Activated CD4-positive, alpha-beta T cell treated with anti-CD3 and anti-CD28 coated beads, Interleukin-2, amount 10 ng/mL, durations not matched to agents 7 days and 5 days (primary cell): Measurements from ENCODE around the gene EIF3F. TPM values are rescaled to one million over a fixed set of nuclear protein-coding genes. Genes with fewer than 3 reads are reported as not detected.

Experiments
- CTCF ChIA-PET: fragments of 350-600 bp; sonication (Branson Sonifier 250); formaldehyde crosslinking; loops from one replicate; lab custom pipeline; 2021; ENCODE audit warnings: antibody characterized with exemption; lab: Charles Lee
- POLR2A ChIA-PET: fragments of 350-600 bp; sonication (Branson Sonifier 250); formaldehyde crosslinking; loops from one replicate; lab custom pipeline; 2021; ENCODE audit warnings: antibody characterized with exemption; lab: Charles Lee
- DNase-seq: peaks from one replicate; pipeline ENCODE4 v3.0.0-alpha.2; 2020
- H3K27ac Mint-ChIP-seq: one replicate; pipeline ENCODE4 v1.8.0; 2021; ENCODE audit warnings: mild to moderate bottlenecking, moderate library complexity, mixed read lengths
- H3K27me3 Mint-ChIP-seq: one replicate; pipeline ENCODE4 v1.8.0; 2021; ENCODE audit warnings: mixed read lengths
- H3K36me3 Mint-ChIP-seq: one replicate; pipeline ENCODE4 v1.8.0; 2021; ENCODE audit warnings: low read depth, mixed read lengths
- H3K4me1 Mint-ChIP-seq: one replicate; pipeline ENCODE4 v1.8.0; 2021; ENCODE audit warnings: mixed read lengths
- H3K4me3 Mint-ChIP-seq: one replicate; pipeline ENCODE4 v1.8.0; 2021; ENCODE audit warnings: mild to moderate bottlenecking, moderate library complexity, mixed read lengths
- H3K9me3 Mint-ChIP-seq: one replicate; pipeline ENCODE4 v1.8.0; 2021; ENCODE audit warnings: mixed read lengths
- total RNA-seq, 2 experiments: library from RNA; stranded (reverse); gene quantifications; one replicate each; pipeline ENCODE4 v1.2.3, GENCODE V29; 2021

Gene EIF3F
- total RNA-seq, 2 experiments from 2014 or later: 256 to 262 TPM

DNA sequence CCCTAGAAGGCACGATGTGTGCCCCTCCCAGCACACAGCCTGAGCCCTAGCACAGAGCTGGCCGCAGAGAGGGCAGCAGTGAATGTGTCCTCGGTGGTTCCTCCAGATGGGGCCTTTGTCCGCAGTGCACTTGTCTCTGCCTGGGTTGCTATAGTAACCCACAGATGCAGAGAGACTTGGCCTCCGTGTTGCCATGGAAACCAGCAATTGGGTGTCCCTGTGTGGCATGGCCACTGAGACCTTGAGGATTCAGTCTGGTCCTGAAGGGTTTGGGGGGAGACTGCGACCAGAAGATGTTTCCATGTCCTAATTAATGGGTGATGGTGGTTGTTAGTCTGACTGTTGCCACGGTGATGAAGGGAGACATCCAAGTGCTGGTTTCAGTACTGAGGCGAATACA, 51.3 kb downstream of the EIF3F start:
- CTCF ChIA-PET: no interaction called here
- H3K27ac Mint-ChIP-seq: no peak overlapping the region
- H3K9me3 Mint-ChIP-seq: no peaks in the 10 kb centered on the region
- H3K27me3 Mint-ChIP-seq: peaks cover 10% of the 10 kb centered on the region
- no peak overlapping the region for H3K4me3 Mint-ChIP-seq
- POLR2A ChIA-PET: no interaction called here
- no peak for DNase-seq
- H3K4me1 Mint-ChIP-seq: no peaks in the 10 kb centered on the region
- H3K36me3 Mint-ChIP-seq: no peaks in the 10 kb centered on the region

DNA sequence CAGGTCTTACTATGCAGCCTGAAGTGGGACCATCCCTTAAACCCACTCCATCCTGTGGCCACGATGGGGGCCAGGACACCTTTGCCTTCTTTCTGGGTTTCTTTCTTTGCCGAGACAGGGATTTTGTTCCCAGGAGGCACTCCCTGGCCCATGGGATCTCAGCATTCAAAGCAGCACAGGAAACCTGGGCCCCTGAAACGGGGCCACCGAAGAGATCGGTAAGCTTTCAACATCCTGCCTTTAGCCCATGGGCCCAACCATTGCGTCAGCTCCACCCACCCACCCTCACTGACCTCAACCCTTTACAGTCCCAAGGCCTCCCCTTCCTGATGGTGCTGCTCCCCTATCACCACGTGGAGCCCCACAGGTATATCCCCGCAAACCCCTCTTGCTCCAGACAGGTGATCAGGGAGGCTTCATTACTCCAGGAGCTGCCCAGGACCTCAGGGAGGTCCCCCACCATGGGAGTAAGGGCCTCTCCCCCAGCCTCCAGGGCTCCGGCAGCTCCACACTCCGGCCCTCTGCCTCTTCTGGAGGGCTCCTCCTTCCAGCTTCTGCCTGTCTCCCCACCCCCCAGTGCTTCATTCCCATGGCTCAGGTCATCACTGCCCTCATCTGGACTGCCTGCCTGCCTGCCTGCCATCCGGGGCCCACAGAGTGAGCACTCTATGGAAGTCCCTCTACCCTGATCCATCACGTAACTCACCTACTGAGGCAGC, 51.8 kb downstream of the EIF3F start:
- H3K4me1 Mint-ChIP-seq: no peaks in the 10 kb centered on the region
- no peaks in the 10 kb centered on the region for H3K9me3 Mint-ChIP-seq
- DNase-seq: no peak
- H3K36me3 Mint-ChIP-seq: no peaks in the 10 kb centered on the region
- no peak overlapping the region for H3K27ac Mint-ChIP-seq
- ChIA-PET CTCF (no interaction called here), POLR2A (no interaction called here)
- peaks cover 14% of the 10 kb centered on the region for H3K27me3 Mint-ChIP-seq
- H3K4me3 Mint-ChIP-seq: no peak overlapping the region

DNA sequence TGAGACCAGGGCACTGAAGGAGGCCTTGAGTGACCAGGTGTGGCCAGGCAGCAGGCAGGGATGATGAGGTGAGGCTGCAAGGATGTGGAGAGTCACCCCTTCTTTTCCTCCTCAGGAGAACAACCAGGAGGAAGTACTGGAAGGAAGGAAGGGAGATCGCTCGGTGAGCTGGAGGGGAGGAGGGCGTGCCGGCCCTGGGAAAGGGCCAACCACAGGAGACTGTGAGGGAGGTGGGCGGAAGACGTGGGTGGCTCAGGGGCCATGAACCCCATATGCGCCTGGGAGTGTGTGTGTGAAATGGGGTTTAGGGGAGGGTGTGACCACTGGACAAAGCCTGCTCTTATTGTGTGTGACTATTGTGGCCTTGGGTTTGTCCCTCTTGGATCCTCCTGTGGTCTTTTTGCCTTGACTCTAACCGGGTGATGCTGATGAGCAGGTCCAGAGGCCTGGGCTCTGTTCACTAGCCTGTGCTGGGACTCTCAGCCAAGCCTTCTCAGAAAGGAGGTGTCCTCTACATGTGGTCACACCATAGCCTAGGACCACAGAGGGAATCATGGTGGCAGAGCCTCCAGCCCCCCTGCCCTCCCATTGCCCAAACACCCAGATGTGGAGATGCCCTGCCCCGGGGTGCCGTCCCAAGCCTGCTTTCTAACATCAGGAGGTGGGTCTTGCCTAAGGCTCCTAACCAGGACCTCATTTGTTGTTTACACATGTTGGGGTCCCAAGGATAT, 52.6 kb downstream of the EIF3F start:
- Mint-ChIP-seq H3K9me3 (no peaks in the 10 kb centered on the region), H3K4me1 (no peaks in the 10 kb centered on the region), H3K27me3 (peaks cover 18% of the 10 kb centered on the region), H3K27ac (no peak overlapping the region), H3K36me3 (no peaks in the 10 kb centered on the region), H3K4me3 (no peak overlapping the region)
- ChIA-PET POLR2A (no interaction called here), CTCF (no interaction called here)
- DNase-seq: no peak

DNA sequence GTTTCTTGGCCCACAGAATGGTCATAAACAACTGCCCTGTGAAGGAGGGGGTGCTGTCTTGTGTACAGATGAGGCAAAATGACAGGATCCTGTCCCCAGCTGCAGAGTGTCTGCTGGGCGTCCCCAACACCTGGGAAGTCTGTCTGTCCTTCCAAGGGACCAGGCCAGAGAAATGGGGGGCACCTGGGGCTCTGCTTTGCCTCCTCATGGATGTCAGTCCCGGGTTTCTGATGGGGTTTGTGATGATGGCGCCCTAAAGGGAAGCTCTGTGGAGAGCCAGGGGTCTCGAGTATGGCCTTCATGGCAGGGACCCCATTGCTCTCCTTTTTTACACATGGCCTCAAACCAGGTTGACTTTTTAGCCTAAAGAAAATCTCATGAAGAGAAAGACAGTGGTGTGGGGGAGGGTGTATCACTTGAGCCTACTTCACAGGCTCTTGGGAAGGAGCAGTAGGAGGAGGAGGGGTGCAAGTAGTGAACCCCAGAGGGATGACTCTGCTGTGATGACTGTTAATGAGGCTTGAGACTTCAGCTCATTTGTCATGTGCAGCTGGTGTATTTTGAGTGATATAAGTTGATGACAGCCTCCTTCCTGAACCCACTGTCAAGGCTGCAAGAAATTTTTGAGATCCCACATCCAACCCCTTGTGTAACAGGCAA, 53.3 kb downstream of the EIF3F start:
- no peak for DNase-seq
- ChIA-PET POLR2A (no interaction called here), CTCF (no interaction called here)
- no peaks in the 10 kb centered on the region for H3K9me3 Mint-ChIP-seq
- no peak overlapping the region for H3K27ac Mint-ChIP-seq
- peaks cover 23% of the 10 kb centered on the region for H3K27me3 Mint-ChIP-seq
- no peaks in the 10 kb centered on the region for H3K36me3 Mint-ChIP-seq
- H3K4me3 Mint-ChIP-seq: no peak overlapping the region
- no peaks in the 10 kb centered on the region for H3K4me1 Mint-ChIP-seq

DNA sequence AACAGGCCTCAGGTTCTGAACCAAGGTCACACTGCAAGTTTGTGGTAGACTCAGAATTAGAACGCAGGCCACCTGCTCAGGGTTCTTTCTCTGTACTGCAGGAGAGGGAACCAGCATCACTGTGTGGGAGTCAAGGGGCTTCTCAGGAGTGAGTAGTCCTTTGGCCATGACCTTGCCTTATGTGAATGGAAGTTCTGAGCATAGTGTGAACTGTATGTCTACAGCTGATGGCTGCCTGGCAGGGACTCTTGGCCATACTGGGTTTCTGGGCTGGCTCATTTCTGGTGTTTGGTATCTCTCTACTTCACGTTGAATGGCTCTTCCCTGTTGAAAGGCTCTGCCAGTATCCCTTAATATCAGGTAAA, 53.8 kb downstream of the EIF3F start:
- DNase-seq: no peak

DNA sequence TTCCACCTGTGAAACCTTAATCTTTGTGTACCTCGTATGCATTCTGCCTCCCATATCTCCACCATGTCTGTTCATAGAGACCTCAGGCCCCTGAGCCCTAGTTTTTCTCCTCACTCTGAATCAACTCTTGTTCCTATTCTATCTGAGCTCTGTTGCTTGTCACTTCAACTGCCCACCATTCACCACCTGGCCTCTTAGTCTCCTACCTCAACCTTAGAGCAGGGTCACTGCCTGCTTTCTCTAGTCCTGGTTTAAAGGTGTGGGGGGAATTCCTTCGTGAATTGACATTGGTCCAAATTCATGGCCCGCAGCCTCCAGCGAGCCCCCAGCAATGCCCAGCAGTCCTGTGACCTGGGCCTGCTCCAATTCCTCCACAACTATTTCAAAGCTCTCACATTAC, 54.4 kb downstream of the EIF3F start:
- Mint-ChIP-seq H3K27ac (no peak overlapping the region), H3K27me3 (peaks cover 30% of the 10 kb centered on the region), H3K4me1 (no peaks in the 10 kb centered on the region), H3K4me3 (no peak overlapping the region), H3K9me3 (no peaks in the 10 kb centered on the region), H3K36me3 (no peaks in the 10 kb centered on the region)
- POLR2A ChIA-PET: no interaction called here
- CTCF ChIA-PET: no interaction called here
- DNase-seq: no peak

More for the DNA sequence above, 53.8 kb downstream of the EIF3F start:
- Mint-ChIP-seq H3K27ac (no peak overlapping the region), H3K27me3 (peaks cover 26% of the 10 kb centered on the region), H3K4me1 (no peaks in the 10 kb centered on the region), H3K4me3 (no peak overlapping the region), H3K9me3 (no peaks in the 10 kb centered on the region), H3K36me3 (no peaks in the 10 kb centered on the region)
- ChIA-PET POLR2A (no interaction called here), CTCF (no interaction called here)

DNA sequence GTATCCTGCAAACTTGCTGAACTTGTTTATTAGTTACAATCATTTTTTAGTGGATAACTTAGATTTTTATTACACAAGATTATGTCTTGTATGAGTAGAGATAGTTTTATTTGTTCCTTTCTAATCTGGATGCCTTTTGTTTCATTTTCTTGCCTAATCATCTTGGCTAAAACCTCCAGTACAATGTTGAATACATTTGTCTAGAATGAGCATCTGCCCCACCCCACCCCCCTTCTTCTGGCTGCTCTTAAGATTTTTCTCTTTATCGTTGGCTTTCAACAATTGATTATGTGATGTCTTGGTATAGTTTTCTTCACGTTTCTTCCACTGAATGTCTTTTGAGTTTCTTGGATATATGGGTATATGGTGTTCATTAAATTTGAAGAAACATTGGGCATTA, 56.6 kb downstream of the EIF3F start:
- Mint-ChIP-seq H3K9me3 (no peaks in the 10 kb centered on the region), H3K36me3 (no peaks in the 10 kb centered on the region), H3K4me1 (no peaks in the 10 kb centered on the region), H3K4me3 (no peak overlapping the region), H3K27me3 (peaks cover 32% of the 10 kb centered on the region), H3K27ac (no peak overlapping the region)
- ChIA-PET CTCF (no interaction called here), POLR2A (no interaction called here)
- DNase-seq: no peak

DNA sequence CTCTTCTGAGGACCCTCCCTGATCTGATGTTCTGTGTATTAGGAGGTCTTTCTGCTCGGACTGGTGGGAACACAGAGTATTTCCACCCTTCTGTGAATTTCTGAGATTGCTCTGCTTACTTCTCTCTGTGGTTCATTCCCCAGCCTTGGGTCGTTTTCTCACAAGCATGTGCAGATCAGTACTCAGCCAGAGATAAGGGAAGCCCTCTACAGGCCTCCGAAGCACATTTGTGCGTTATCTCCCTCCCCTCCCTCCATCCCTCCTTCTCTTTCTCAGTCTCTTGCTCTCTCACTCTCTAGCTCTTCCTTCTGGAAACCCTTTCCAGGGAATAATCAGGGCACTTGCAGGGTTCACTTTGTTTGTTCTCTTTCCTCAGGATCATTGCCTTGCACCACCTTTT, 58.7 kb downstream of the EIF3F start:
- H3K27me3 Mint-ChIP-seq: peaks cover 40% of the 10 kb centered on the region
- no peak for DNase-seq
- H3K4me3 Mint-ChIP-seq: no peak overlapping the region
- POLR2A ChIA-PET: no interaction called here
- no peak overlapping the region for H3K27ac Mint-ChIP-seq
- no peaks in the 10 kb centered on the region for H3K4me1 Mint-ChIP-seq
- CTCF ChIA-PET: no interaction called here
- no peaks in the 10 kb centered on the region for H3K36me3 Mint-ChIP-seq
- H3K9me3 Mint-ChIP-seq: no peaks in the 10 kb centered on the region

DNA sequence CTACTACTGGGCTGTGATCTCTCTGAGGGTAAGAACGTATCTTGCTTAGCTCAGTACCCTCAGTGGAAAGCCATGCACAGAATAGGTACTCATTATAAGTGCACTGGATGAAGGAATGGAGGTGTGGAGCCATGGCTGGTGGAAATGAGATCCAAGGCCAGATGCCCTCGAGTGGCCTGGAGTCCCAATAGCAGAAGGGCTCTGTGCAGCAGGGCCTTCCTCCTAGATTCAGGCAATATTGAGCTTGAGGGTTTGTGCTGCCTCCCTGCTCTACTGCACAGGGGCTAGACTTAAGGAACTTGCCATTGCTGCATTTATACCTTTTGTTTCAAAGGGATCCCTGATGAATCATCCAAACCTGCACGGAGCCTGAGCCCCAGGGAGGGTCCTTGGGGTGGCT, 60.2 kb downstream of the EIF3F start:
- H3K4me1 Mint-ChIP-seq: no peaks in the 10 kb centered on the region
- ChIA-PET CTCF (no interaction called here), POLR2A (no interaction called here)
- H3K27ac Mint-ChIP-seq: no peak overlapping the region
- H3K27me3 Mint-ChIP-seq: peaks cover 40% of the 10 kb centered on the region
- no peak overlapping the region for H3K4me3 Mint-ChIP-seq
- no peak for DNase-seq
- H3K9me3 Mint-ChIP-seq: no peaks in the 10 kb centered on the region
- no peaks in the 10 kb centered on the region for H3K36me3 Mint-ChIP-seq

DNA sequence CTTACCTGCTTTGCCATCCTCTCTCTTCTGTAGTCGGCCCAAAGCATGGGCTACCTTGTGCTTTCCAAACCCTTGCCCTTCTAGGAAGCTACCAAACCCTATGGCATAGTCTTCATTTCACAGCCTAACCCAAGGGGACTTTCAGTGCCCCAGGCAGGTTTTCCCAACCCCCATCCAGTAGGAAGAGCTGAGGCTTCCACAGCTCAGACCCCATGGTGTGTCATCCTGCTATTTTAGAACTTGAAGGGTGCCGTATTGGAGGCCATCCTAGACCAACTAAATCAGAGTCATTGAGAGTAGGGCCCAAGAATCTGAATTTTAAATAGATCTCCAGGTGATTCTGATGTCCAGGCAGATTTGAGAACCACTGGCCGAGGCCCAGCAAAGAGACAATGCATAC, 61.9 kb downstream of the EIF3F start:
- H3K36me3 Mint-ChIP-seq: no peaks in the 10 kb centered on the region
- CTCF ChIA-PET: no interaction called here

More for the DNA sequence above, 61.9 kb downstream of the EIF3F start:
- H3K27me3 Mint-ChIP-seq: peaks cover 33% of the 10 kb centered on the region
- H3K4me1 Mint-ChIP-seq: no peaks in the 10 kb centered on the region
- H3K9me3 Mint-ChIP-seq: no peaks in the 10 kb centered on the region
- no peak overlapping the region for H3K4me3 Mint-ChIP-seq
- DNase-seq: no peak
- POLR2A ChIA-PET: no interaction called here
- H3K27ac Mint-ChIP-seq: no peak overlapping the region

Other genes with a start within 250 kb of the EIF3F start
- gene OR5P2, start 190.4 kb upstream of the EIF3F start, total RNA-seq: not detected
- gene OR5P3, start 156.5 kb upstream of the EIF3F start, total RNA-seq: not detected
- gene OR10A6, start 56.1 kb upstream of the EIF3F start, total RNA-seq: not detected
- gene OR10A3, start 45.6 kb upstream of the EIF3F start, total RNA-seq: not detected
- gene NLRP10, start 21.9 kb upstream of the EIF3F start, total RNA-seq: not detected
- under 1 TPM; 0.08 to 0.12 TPM for gene TUB, start 93.9 kb downstream of the EIF3F start, total RNA-seq
- 10 to 100 TPM; 16.9 to 20.1 TPM for gene RIC3, start 181.7 kb downstream of the EIF3F start, total RNA-seq